Vagina (tissue), 2 donors: ENCODE data around the gene VWA2. TPM values are rescaled to one million over a fixed set of nuclear protein-coding genes. Genes with fewer than 3 reads are reported as not detected.
A peak's percentile ranks its signal among the peaks of the same experiment; 100 is the strongest.

Source experiments
- DNase-seq, 2 donors: peaks; one replicate each; pipeline ENCODE4 v3.0.0-alpha.2; 2017; ENCODE audit errors: extremely low spot score in 2 of 2
- H3K27ac ChIP-seq: fragments of 200-600 bp; sonication (generic); one replicate; pipeline ENCODE4 v1.5.1; 2019
- H3K27me3 ChIP-seq: fragments of 200-600 bp; sonication (generic); one replicate; pipeline ENCODE4 v1.5.1; 2019
- H3K36me3 ChIP-seq, 2 donors: fragments of 200-600 bp; sonication (generic); one replicate each; pipeline ENCODE4 v1.5.1; 2017 to 2019
- H3K4me1 ChIP-seq: fragments of 200-600 bp; sonication (generic); one replicate; pipeline ENCODE4 v1.5.1; 2019
- H3K4me3 ChIP-seq, 2 donors: fragments of 200-600 bp; sonication (generic); 1 replicate in 1 of 2; 2 replicates in 1 of 2; pipeline ENCODE4 v1.5.1; 2016 to 2019
- H3K9me3 ChIP-seq: fragments of 200-600 bp; sonication (generic); one replicate; pipeline ENCODE4 v1.5.1; 2019
- CTCF ChIP-seq, 3 experiments: fragments of 450-650 bp in 2 of 3; fragments of 200-600 bp in 1 of 3; sonication (generic) in 1 of 3; IDR thresholded peaks; one replicate each; pipeline ENCODE4 v1.5.1; 2017 to 2019; ENCODE audit warnings: antibody characterized with exemption in 3 of 3, mild to moderate bottlenecking in 2 of 3, moderate library complexity in 2 of 3
- POLR2A ChIP-seq, 2 donors: fragments of 450-650 bp; IDR thresholded peaks; one replicate each; pipeline ENCODE4 v1.6.1; 2017; ENCODE audit warnings: antibody characterized with exemption in 2 of 2, mild to moderate bottlenecking in 2 of 2, moderate library complexity in 2 of 2
- POLR2AphosphoS5 ChIP-seq, 2 donors: sonication (generic); formaldehyde crosslinking; IDR thresholded peaks; one replicate each; pipeline ENCODE4 v1.9.0; 2017; ENCODE audit warnings: antibody characterized with exemption in 2 of 2, mild to moderate bottlenecking in 2 of 2, low read depth in 1 of 2; ENCODE audit not compliant: insufficient read depth in 1 of 2
- intact Hi-C: fragments of 100-400 bp; cut with DNase I; formaldehyde crosslinking; loops from one replicate; pipeline ENCODE4 v1.15.1; 2023
- total RNA-seq: library from RNA; depleted of rRNA; stranded (reverse); fragments of >200 nt; gene quantifications from one replicate; pipeline ENCODE4 v1.2.3, GENCODE V29; 2016

VWA2 gene
- total RNA-seq, 1 donor from 2014 or later: 2.9 TPM

- H3K4me1 ChIP-seq: peaks cover 18% of the 10 kb centered on the region
- no peak for DNase-seq
- H3K36me3 ChIP-seq: no peaks in the 10 kb centered on the region
- no peak overlapping the region for H3K27ac ChIP-seq
- H3K9me3 ChIP-seq: no peaks in the 10 kb centered on the region
- TF ChIP-seq CTCF (IDR thresholded peaks at IDR 0.05) (no peak), POLR2AphosphoS5 (IDR thresholded peaks at IDR 0.05; ENCODE audit: insufficient read depth in 1 of 2, low read depth in 1 of 2) (no peak), POLR2A (IDR thresholded peaks at IDR 0.05) (no peak)
- intact Hi-C loops: no loop called here
- H3K27me3 ChIP-seq: no peaks in the 10 kb centered on the region
- H3K4me3 ChIP-seq: no peak overlapping the region
Observed at GRCh38 chr10:114261076-114261475, 22.0 kb downstream of the VWA2 start.

- intact Hi-C loops: no loop called here
- TF ChIP-seq CTCF (IDR thresholded peaks at IDR 0.05) (no peak), POLR2A (IDR thresholded peaks at IDR 0.05) (no peak), POLR2AphosphoS5 (IDR thresholded peaks at IDR 0.05; ENCODE audit: insufficient read depth in 1 of 2, low read depth in 1 of 2) (no peak)
- H3K36me3 ChIP-seq: no peaks in the 10 kb centered on the region
- DNase-seq: no peak
- peaks cover 18% of the 10 kb centered on the region for H3K4me1 ChIP-seq
- no peaks in the 10 kb centered on the region for H3K9me3 ChIP-seq
- no peak overlapping the region for H3K4me3 ChIP-seq
- no peaks in the 10 kb centered on the region for H3K27me3 ChIP-seq
- H3K27ac ChIP-seq: no peak overlapping the region
Observed at GRCh38 chr10:114262496-114262895, 23.4 kb downstream of the VWA2 start.

GRCh38 chr10:114265392-114266053, 26.5 kb downstream of the VWA2 start:
- H3K4me3 ChIP-seq: no peak overlapping the region
- TF ChIP-seq CTCF (IDR thresholded peaks at IDR 0.05) (no peak), POLR2AphosphoS5 (IDR thresholded peaks at IDR 0.05; ENCODE audit: insufficient read depth in 1 of 2, low read depth in 1 of 2) (no peak), POLR2A (IDR thresholded peaks at IDR 0.05) (no peak)
- DNase-seq: no peak
- no peaks in the 10 kb centered on the region for H3K9me3 ChIP-seq
- no peak overlapping the region for H3K27ac ChIP-seq
- no peaks in the 10 kb centered on the region for H3K27me3 ChIP-seq
- intact Hi-C loops: no loop called here
- H3K4me1 ChIP-seq: peaks cover 11% of the 10 kb centered on the region
- H3K36me3 ChIP-seq: no peaks in the 10 kb centered on the region

GRCh38 chr10:114266521-114266920, 27.5 kb downstream of the VWA2 start:
- Histone ChIP-seq H3K4me1 (peaks cover 17% of the 10 kb centered on the region), H3K27ac (no peak overlapping the region), H3K4me3 (no peak overlapping the region), H3K27me3 (no peaks in the 10 kb centered on the region), H3K36me3 (no peaks in the 10 kb centered on the region), H3K9me3 (no peaks in the 10 kb centered on the region)
- intact Hi-C loops: no loop called here
- no peak for DNase-seq
- TF ChIP-seq POLR2AphosphoS5 (IDR thresholded peaks at IDR 0.05; ENCODE audit: insufficient read depth in 1 of 2, low read depth in 1 of 2): peak in 1 of 2 donors; percentile 26
- TF ChIP-seq POLR2A (IDR thresholded peaks at IDR 0.05): no peak
- TF ChIP-seq CTCF (IDR thresholded peaks at IDR 0.05): no peak

- no peaks in the 10 kb centered on the region for H3K9me3 ChIP-seq
- no peaks in the 10 kb centered on the region for H3K27me3 ChIP-seq
- intact Hi-C loops: no loop called here
- H3K36me3 ChIP-seq: no peaks in the 10 kb centered on the region
- H3K4me3 ChIP-seq: no peak overlapping the region
- no peak for TF ChIP-seq CTCF (IDR thresholded peaks at IDR 0.05)
- TF ChIP-seq POLR2AphosphoS5 (IDR thresholded peaks at IDR 0.05; ENCODE audit: insufficient read depth in 1 of 2, low read depth in 1 of 2): no peak
- no peak for TF ChIP-seq POLR2A (IDR thresholded peaks at IDR 0.05)
- no peak overlapping the region for H3K27ac ChIP-seq
- DNase-seq: no peak
- peaks cover 20% of the 10 kb centered on the region for H3K4me1 ChIP-seq
Observed at GRCh38 chr10:114271075-114271778, 32.2 kb downstream of the VWA2 start.
